HG02571 (cell line): Measurements from ENCODE around the gene POU2AF3.

Experiments used
- ATAC-seq: cut with Tn5 transposase; IDR thresholded peaks from one replicate; pipeline ENCODE4 v1.9.1; 2021; ENCODE audit warnings: mild to moderate bottlenecking, moderate library complexity; ENCODE audit not compliant: unreplicated experiment

The POU2AF3 gene

DNA sequence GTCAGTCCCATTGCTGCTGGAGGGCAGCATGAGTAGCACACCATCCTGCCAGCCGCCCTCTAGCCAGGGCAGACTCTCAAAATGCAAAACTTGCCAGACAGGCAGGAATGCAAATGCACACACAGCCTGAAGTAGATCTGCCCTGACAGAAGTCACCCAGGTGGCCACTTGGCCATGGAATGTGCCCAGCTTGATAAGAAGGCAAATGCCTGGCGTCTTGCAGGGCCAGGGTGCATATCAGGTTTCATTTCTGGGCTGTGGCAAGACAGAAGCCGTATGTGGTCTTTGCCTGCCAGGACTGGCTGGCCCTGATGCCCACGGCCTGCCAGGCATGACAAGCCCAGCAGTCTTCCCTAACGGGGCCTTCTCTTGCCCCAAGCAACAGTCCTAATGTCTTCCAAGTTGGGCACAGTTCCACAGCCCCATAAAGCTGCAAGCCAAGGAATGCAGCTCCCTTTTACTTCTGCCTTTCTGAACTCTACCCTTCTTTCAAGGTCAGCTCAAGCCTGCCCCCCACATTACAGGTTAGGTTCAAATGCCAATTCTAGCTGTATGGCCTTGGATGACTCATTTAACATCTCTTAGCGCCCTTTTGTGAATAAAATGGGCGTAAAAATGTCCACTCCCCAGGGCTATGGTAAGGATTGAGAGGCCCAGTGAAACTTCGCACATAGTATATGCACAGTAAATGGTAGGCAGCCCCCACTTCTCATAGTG is 29.7 kb downstream of the POU2AF3 start:
- ATAC-seq: no peak

DNA sequence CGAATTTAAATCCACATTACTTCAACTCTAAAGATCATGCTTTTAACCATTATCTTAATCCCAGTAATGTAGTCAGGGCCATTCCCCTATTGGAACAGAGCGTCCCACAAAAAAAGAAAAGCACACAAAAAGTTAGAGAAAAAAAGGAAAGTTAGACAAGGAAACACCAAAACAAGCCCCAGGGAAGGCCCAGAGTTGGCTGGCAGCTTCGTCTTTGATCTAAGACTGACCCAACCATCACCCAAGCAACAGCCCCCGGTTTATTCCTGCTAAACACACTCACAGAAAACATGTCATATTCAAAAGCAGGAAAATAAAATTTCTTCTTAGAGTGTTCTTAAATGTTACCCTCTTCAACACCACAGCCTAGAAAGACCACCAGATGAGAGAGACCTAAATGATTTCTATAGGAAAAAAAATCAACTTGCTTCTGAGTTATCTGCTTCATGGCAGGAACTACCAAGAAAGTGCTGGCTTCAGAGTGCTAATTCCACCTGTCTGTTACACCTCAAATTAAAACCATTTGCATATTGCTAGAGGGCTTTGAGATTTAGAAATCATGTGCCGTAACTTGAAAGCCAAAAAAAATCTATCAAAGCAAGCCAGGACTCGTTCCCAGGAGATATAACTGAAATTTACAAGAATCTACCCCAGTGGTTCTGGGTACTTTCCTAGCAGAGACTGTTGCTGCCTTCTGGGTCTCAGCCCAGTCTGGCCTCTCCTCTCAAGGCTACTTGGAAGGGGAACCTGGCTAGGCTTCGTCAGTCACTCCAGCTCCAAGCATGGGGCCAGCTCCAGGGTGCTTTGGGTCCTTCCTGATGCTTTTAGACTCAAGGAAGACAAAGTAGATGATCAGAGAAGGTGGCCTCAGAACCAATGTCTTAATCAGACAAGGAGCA is 31.2 kb downstream of the POU2AF3 start:
- ATAC-seq: no peak

DNA sequence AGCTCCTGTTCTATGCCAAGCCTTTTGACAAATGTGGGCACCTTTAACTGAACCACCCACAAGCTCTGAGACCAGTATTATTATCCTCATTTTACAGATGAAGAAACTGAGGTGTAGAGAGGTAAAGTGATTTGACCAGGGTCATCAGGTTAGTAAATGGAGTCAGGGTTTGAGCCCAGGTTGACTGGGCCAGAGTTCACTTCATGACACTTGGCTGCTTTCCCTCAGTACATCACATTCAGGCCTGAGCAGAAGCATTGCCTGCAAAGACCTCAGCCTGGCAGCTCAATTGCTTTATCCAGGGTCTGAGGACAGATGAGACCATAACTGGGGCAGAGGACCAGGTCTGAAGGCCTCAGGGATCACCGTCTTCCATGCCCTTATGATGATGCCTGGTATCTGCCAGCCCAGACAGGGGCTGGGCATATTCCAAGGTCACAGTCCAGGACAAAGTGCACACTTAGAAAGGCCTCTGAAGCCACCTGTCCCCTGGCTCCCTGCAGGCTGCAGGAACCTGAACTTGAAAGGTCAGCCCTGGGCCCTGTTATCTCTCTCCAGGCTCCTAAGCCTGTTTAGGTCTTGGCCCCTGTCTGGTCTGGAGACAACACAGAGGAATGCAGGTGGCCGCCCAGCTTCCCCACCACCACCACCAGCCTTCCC is 32.0 kb downstream of the POU2AF3 start:
- no peak for ATAC-seq

DNA sequence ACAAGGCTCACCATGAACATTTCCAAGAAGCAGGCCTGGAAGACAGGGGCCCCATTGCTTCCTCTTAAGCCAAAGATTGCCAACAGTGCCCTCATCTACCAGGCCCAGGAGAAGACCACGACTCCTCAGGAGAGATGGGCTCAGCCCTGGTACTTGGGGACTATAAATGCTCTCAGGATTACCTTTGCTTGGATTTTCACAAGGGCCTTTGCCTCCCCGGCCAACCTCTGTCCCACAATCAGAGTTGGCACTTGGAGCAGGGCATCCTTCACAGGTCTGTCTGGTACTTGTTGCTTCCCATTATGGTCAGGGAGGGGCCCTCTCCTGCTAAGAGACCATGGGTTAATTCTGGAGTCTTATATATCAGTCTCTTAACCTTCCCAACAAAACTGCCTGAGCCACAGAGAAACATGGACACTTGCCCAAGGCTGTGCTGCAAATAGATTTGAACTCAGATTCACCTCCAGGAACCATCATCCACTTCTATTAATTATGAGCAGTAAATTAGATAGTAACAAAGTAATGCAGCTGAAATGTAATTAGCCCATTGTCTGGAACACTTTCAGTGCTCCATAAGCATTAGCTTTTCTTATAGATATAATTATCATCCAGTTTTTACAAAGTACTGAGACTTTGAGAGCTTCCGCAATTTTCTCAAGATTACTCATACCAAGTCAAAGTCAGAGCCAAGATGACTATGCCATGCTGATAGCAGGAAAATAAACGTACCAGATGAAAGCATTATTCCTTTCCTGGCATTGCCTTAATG is 33.5 kb downstream of the POU2AF3 start:
- ATAC-seq: no peak

DNA sequence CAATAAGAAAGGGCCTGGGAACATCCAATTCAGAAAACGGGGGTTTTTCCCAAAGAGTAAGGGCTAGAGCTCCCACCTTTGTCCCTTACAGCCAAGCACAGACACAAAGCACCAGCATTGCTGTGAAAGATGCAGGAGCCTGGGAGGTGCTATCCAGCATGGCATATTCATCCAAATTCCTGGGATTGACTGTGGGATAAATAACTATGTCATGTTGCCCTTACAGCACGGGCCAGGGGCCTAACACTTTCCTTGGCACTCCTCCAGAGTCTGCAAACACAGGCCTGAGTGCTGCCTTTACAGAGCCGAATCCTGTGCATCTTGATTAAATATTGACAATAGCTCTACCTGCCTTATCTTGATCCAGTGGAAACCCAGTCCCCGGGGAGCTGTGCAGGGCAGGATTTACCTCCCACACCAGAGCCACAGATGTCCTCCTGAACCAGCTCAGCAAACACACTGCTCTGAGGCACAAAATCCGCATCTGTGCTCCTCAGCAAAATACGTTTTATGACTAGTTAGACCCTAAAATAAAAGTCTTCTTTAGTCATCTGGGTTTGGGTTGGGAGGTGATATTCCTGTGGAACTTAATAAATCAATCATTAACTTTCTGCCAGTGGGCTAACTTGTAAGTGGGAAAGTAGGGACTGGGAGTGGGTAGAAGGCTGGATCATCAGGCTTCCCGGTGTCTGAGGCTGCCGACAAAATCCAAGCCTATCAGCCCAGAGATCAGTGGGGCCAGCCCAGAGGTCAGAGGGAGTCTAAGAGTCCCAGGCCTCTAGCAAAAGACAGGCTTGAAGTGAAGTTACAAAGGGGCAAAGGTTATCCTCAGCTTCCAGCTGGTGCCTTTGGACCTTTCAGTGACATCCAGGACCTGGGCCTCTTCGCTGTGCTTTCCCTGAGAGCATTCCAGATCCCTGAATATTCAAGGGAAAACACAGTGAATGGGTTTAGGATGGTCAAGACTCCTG is 36.5 kb downstream of the POU2AF3 start:
- no peak for ATAC-seq

DNA sequence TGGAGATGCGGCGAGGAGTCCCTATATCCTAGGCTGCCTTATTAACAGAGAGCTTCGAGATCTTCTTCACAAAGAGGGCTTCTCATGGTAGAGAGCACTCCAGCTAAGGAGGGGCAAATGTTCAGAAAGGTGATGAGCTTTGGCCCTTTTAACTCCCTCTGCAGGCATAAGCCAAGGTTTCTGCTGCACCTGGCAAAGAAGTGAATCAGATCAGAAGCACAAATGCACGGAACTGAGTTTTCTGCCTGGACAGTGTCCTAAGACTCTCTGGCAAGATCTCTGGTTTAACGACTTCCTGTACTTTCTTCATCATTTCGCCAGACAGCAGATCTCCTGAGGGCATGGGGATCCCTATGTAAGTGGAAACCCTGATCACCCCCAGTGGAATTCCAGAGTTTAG is 37.2 kb downstream of the POU2AF3 start:
- ATAC-seq: no peak

DNA sequence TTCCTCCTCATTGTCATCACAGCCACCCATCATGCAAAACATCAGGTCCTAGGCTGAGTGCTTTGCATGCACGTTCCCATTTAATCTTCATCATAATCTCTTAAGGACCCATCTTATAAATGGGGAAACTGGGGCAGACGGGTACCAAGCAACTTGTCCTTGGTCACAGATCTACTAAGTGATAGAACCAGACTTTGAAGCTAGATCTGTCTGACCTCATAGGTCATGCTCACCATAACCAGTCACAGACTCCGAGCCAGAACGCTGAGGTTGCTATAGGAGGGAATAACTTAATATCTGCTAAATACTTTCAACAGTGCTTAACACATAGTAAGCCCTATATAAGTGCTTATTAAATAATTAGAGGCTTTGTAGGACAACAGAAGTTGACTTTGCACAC is 37.7 kb downstream of the POU2AF3 start:
- no peak for ATAC-seq

DNA sequence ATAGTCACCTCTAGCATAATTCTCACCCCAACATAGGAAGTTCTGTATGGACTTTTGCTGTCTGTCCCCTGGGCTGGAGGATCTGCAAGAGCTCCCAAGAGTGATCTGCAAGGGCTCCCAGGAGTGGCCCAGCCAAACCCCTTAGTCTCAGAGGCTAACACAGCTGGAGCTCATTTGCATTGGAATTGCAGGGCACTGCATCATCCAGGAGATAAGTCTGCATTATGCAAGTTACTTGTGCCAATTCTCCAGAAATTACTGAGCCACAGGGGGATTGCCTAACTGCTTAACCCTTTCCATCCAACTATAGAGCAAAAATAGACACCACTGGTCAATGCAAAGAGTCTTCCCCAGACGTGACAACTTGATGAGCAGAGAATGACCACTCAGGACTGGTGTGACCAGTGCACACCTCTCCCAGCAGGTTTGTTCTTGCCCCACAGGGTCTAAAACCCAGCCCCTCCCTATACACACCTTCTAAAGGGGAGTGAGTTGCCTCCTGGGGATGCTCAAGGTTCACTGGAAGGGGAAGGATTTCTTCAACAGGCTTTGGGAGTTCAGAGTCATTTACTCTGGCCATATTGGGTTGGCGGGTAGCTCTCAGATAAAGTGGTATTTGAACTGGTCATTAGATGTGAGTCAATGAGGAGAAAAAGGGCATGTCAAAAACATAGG is 38.4 kb downstream of the POU2AF3 start:
- ATAC-seq: no peak

DNA sequence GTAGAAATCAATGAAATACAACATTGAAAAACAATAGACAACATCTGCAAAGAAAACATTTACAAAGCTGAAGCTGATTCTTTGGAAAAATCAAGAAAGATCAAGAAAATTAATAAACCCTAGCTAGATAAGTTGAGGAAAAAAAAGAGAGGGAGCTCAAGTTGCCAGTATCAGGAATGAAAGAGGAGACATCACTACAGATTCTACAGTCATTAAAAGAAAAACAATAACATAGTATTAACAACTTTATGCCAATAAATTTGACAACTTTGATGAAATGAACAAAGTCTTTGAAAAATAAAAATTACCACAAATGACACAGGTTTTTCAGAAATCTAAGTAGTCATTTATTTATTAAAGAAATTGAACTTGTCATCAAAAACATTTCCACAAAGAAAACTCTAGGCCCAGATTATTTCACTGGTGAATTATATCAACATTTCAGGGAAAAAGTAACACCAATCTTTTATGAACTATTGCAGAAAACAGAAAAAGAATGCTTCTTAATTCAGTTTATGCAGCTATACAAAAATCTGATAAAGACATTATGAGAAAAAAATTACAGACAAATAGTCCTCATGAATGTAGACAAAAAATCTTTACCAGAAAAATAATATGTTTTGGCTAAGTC is 41.5 kb downstream of the POU2AF3 start:
- ATAC-seq: no peak

DNA sequence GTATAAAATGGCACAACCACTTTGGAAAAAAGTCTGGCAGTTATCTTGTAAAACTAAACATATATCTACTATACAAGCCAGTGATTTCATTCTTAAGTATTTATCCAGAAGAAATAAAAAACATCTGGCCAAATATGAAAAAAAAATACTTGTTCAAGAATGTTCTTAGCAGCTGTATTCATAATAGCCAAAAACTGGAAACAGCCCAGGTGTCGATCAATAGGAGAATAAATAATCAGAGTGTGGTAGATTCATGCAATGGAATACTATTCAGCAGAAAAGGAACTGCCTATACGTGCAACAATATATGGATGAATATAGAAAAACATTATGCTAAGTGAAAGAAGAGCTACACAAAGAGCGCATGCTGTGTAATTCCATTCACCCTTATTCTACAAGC is 44.0 kb downstream of the POU2AF3 start:
- no peak for ATAC-seq

DNA sequence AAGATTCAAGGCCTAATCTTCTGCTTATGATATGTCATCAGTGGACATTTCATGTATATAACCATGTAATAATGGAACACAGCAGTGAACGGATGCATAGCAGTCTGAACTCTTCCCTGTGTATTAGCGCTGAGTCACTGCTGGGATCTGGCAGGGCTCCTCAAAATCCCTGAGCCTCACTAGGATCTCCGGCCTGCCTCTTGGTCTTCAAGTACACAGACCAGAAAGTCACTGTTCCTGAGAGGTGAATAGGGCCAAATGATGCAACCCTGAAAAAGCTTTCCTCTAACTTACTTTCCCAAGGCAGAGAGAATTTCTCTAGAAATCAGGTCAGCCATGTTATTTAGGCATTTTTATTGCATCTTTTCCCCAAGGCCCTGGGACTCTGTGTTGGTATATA is 45.7 kb downstream of the POU2AF3 start:
- ATAC-seq: no peak

DNA sequence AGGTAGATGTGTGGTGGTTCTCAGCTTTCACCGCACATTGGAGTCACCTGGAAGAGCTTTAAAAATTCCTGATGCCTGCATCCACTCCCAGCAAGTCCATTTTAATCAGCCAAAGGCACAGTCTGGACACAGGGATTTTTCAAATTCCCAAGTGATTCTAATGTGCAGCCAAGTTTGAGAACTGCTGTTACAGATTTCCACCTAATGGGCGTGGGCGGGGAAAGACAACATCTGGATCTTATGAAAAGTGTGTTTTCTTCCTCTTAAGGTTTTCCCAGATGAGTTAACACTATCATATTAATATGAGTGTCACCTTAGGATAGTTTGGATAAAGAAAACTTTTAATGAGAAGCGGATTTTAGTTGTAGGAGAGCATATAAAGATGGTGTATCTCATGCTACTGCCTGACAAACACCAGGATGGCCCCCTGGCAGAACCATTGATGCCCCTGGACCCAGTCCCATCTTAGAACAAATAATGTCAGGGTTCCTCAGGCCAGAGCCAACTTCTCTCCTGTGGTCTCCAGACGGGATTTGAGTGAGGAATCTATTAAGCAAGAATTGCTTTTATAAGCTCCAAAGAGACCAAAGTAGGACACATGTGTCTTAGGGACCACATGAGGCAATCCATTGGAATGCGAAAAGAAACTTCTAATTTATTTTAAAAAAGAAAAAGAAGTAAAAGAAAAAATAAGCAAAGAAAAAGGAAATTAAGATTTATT is 48.8 kb downstream of the POU2AF3 start:
- no peak for ATAC-seq

DNA sequence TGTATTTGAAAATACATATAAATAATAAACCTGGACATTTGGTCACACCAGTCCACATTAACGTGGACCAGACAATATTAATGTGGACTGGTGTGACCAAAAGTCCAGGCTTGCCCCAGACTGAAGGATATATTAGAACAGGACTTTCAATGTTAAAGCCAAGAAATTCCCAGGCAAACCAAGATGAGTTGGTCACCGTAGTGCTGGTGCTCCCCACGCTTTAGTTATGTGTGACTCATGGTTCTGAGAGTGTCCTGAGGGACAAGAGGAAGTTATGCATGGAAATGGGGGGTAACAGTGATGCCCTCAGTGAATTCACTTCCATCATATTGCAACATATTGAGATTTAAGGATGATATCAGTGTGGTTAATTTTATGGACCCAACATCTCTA is 49.4 kb downstream of the POU2AF3 start:
- ATAC-seq: no peak

DNA sequence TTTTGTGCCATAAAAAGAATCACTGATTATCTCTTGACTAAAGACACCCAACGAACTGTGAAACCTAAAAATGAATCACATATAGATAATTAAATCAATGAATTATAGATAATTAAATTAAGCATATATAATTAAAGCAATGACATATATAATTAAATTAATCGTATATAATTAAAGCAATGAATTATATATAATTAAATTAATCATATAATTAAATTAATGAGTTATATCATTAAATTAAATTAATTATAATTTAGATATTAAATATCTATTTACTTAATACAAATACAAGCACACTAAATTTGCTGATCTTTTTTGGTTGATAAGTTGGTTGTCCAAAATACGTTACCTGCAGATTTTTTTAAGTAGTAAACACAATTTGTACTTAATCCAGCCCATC is 49.8 kb downstream of the POU2AF3 start:
- no peak for ATAC-seq

DNA sequence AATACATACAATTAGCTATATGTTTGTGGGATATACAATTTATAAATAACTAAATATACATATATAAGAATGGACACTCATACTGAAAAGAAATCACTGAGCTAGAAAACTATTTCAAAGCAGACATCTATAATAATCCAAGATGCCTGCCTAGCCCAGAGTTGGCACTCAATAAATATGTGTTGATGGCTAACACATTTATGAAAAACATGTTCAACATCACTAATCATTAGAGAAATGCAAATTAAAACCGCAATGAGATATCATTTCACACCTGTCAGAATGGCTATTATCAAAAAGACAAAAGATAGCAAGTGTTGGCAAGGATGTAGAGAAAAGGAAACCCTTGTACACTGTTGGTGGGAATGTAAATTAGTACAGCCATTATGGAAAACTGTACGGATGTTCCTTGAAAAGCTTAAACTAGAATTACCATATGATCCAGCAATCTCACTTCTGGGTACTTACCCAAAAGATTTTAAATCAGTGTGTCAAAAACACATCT is 50.9 kb downstream of the POU2AF3 start:
- no peak for ATAC-seq

DNA sequence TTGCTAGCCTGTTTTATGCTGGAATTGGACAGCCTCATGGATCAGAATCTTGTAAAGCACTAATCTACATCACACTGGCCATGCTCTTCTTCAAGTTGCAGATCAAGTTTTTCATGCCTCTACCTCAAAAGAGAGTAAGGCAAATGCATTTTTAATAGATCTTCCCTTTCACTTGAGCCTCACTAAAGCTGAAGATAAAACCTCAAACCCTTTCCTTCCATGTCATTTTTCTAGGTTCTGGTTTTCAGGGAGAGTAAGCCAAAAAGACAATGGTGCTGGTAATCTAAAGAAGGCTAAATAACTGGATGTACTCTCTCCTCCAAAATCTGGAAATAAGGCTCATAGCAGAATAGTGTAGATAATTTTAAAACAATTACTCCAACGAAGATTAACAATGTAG is 52.5 kb downstream of the POU2AF3 start:
- no peak for ATAC-seq

DNA sequence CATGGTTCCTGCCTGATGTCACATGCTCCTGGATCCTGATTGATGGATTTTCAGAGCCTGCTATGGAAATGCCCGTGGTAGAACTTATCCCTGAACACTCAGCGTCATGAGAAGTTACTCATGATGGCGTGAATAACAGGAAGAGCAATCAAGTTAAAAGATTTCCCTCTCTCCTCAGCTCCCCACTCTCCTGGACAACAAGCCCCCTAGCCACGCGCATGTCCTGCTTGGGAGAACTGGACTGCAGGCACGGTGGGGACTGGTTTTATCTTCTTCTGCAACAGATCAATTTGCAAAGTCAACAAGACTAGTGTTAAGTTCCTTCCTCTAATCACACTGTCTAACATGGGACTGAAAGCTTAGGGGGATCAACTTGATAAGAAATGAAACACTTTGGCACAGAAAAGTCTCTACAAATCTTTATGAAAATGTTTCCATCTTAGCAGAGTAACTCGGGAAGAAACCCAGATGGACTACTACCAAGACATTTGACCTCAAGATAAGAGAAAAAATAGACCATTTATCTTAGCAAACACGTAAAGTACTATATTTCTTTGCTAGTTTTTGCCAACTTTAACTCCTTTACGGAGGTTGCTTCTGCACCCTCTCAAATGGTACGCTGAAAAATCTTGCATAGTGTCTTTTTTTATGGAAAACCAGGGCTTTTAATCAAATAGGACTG is 53.2 kb downstream of the POU2AF3 start:
- ATAC-seq: no peak
